WTC11 (cell line): ENCODE results near the gene PRAMEF2.
"Not testable (repeated sequence)": the region's sequence is repeated elsewhere in the genome, so short reads cannot be mapped to it uniquely, and the experiment has no call there.

Source experiments
- NR3C1 ChIP-seq: sonication (generic); formaldehyde crosslinking; conservative IDR thresholded peaks from 2 replicates; pipeline ENCODE4 v1.8.1; 2023; ENCODE audit warnings: low read depth, mild to moderate bottlenecking, missing genetic modification reagents
- TF ChIP-seq, protein P1 (sequence below): sonication (generic); formaldehyde crosslinking; IDR thresholded peaks from 2 replicates; pipeline ENCODE4 v1.8.0; 2022; ENCODE audit warnings: mild to moderate bottlenecking, missing genetic modification reagents
- TF ChIP-seq, protein P2 (sequence below): fragments of 200-600 bp; IDR thresholded peaks from 2 replicates; pipeline ENCODE4 v1.8.0; 2022; ENCODE audit warnings: antibody characterized with exemption

DNA sequence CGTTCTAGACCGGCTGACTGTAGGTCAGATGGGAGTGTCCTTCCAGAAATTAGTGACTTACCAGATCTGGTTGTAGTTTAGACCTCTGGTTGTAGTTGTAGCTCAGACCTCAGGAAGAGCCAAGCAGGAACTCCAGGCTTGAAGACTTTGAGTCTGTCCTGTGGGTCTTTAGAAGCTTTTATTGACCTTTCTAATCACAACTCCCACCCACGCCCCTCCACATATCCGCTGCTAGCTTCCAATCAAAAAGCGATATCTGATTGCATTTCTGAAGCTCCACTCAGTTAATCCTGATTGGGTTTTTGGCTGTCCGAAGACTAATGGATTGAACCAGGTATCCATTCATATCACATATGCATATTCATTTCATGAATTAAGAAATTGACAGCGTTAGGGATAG, 8.3 kb upstream of the PRAMEF2 start, which contains the start of gene HNRNPCL1:
- TF ChIP-seq, protein P1, sequence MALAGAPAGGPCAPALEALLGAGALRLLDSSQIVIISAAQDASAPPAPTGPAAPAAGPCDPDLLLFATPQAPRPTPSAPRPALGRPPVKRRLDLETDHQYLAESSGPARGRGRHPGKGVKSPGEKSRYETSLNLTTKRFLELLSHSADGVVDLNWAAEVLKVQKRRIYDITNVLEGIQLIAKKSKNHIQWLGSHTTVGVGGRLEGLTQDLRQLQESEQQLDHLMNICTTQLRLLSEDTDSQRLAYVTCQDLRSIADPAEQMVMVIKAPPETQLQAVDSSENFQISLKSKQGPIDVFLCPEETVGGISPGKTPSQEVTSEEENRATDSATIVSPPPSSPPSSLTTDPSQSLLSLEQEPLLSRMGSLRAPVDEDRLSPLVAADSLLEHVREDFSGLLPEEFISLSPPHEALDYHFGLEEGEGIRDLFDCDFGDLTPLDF (CRISPR knock-in tag) = not testable (repeated sequence)
- TF ChIP-seq, protein P2, sequence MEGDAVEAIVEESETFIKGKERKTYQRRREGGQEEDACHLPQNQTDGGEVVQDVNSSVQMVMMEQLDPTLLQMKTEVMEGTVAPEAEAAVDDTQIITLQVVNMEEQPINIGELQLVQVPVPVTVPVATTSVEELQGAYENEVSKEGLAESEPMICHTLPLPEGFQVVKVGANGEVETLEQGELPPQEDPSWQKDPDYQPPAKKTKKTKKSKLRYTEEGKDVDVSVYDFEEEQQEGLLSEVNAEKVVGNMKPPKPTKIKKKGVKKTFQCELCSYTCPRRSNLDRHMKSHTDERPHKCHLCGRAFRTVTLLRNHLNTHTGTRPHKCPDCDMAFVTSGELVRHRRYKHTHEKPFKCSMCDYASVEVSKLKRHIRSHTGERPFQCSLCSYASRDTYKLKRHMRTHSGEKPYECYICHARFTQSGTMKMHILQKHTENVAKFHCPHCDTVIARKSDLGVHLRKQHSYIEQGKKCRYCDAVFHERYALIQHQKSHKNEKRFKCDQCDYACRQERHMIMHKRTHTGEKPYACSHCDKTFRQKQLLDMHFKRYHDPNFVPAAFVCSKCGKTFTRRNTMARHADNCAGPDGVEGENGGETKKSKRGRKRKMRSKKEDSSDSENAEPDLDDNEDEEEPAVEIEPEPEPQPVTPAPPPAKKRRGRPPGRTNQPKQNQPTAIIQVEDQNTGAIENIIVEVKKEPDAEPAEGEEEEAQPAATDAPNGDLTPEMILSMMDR = not testable (repeated sequence)
- not testable (repeated sequence) for TF ChIP-seq NR3C1 (CRISPR knock-in tag)
